Measurements from ENCODE around the gene DND1.

Gene DND1

DNA sequence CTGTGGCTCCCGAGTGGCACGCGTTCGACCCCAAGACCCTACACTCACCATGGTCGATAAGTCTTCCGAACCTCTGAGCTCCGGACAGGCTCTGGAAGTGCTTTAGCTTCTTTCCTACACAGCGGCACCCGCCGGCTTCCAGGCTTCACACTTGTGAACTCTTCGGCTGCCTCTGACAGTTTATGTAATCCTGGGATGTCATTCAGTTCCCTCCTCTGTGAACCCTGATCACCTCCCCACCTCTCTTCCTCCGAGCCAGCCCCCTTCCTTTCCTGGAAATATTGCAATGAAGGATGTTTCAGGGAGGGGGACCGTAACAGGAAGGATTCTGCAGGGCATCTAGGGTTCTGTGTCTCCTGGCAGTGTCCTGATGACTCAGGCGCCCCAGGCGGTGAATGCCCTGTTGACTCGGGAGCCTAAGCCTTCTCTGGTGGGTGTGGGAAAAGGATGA, 40.3 kb downstream of the DND1 start, which contains the start of gene CD14:
Gene CD14 (minus strand): TSS at position 155 of the 451 bp plus-strand sequence. CDS start 104 bp downstream, at position 51.
- TF ChIP-seq CTCF (IDR thresholded peaks at IDR 0.05; ENCODE audit: low read length, missing control alignments), result peak; percentile 1
- H3K4me3 ChIP-seq (replicated peaks; ENCODE audit: low read depth, low read length), result peak within 1 kb of the TSS; percentile 52
- peak; percentile 40 for DNase-seq (ENCODE audit: low read depth)

- no peak for TF ChIP-seq CTCF (IDR thresholded peaks at IDR 0.05; ENCODE audit: low read length, missing control alignments)
- peak overlapping the region; percentile 52 for H3K4me3 ChIP-seq (replicated peaks; ENCODE audit: low read depth, low read length)
- DNase-seq (ENCODE audit: low read depth), result peak; percentile 78
Measured at GRCh38 chr5:140632366-140633020, 40.9 kb downstream of the DND1 start.

GRCh38 chr5:140631831-140632365, 41.5 kb downstream of the DND1 start:
- peak overlapping the region; percentile 52 for H3K4me3 ChIP-seq (replicated peaks; ENCODE audit: low read depth, low read length)
- DNase-seq (ENCODE audit: low read depth), result no peak
- no peak for TF ChIP-seq CTCF (IDR thresholded peaks at IDR 0.05; ENCODE audit: low read length, missing control alignments)

DNA sequence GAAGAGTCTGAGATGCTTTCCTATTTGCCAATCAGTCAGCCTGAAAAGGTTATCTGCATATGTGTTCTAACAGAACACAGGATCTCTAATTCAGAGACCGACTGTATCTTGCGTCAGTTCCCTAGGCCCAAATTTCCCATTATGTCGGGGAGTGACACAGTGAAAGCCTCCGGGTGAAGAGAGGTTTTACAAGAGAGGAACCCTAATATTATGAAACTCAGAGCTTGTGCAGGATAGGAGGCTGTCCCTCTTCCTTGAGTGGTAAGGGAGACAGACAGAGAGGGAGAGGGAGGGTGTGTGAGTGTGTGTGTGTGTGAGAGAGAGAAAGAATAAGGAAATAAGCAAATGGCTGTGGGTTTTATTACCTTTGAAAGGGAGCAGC, 42.3 kb downstream of the DND1 start:
- H3K4me3 ChIP-seq (replicated peaks; ENCODE audit: low read depth, low read length), result no peak overlapping the region
- TF ChIP-seq CTCF (IDR thresholded peaks at IDR 0.05; ENCODE audit: low read length, missing control alignments), result no peak
- no peak for DNase-seq (ENCODE audit: low read depth)

DNA sequence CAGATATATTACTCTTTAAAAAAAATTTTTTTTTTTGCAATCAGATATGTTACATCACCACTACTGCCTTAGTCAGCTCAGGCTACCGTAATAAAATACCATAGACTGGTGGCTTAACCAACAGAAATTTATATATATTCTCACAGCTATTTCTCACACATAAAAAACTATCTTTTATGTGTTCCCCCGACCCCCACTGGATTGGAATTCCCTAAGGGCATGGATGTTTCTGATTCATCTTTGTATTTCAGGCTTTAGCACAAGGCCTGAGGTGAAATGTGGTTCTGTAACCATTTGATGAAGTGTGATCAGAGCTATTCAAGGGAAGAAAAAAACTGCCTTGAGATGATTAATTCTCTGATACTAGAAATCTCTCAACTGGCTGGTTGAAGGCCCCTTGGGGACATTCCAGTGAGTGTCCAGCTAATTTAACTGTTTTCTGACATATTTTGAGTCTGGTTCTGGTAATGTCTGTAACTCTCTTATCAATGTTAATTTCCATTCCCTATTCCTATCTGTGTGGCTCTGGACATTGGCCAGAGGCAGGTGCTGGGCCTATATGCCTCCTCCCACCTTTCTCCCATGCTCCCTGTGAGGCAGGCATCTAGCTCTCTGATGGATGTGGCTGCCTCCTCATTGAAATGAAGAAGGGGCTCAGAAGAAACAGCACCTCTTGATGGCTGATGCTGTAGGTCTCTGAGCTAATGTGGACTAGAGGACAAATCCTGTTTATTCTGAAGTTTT, 42.9 kb downstream of the DND1 start:
- TF ChIP-seq CTCF (IDR thresholded peaks at IDR 0.05; ENCODE audit: low read length, missing control alignments), result no peak
- H3K4me3 ChIP-seq (replicated peaks; ENCODE audit: low read depth, low read length), result no peak overlapping the region
- DNase-seq (ENCODE audit: low read depth), result no peak

- DNase-seq (ENCODE audit: low read depth), result peak; percentile 45
Measured at GRCh38 chr5:140628711-140629110, 44.7 kb downstream of the DND1 start.

More at GRCh38 chr5:140628711-140629110, 44.7 kb downstream of the DND1 start:
- H3K4me3 ChIP-seq (replicated peaks; ENCODE audit: low read depth, low read length), result no peak overlapping the region
- no peak for TF ChIP-seq CTCF (IDR thresholded peaks at IDR 0.05; ENCODE audit: low read length, missing control alignments)
